Caco-2 (cell line): ENCODE results near the gene LIPM. TPM values are rescaled to one million over a fixed set of nuclear protein-coding genes. Genes with fewer than 3 reads are reported as not detected.

Experiments used
- BruUV-seq: library from RNA; stranded (reverse); fragments of 400-500 nt; replicated peaks from 2 replicates; lab custom pipeline; 2021; lab: Mats Ljungman, UMichigan
- CTCF ChIA-PET: fragments of 300-600 bp; sonication (Branson Sonifier 250); formaldehyde crosslinking; loops from one replicate; lab custom pipeline; 2022; ENCODE audit warnings: antibody characterized with exemption; lab: Charles Lee
- POLR2A ChIA-PET: fragments of 300-600 bp; sonication (Branson Sonifier 250); formaldehyde crosslinking; loops from one replicate; lab custom pipeline; 2022; ENCODE audit warnings: antibody characterized with exemption; lab: Charles Lee
- DNase-seq, 2 experiments: peaks; one replicate each; pipeline versions ENCODE4 v3.0.0 to v3.0.0-alpha.2; 2020 to 2022
- H3K27me3 ChIP-seq: replicated peaks from 2 replicates; pipeline ENCODE4 v1.6.0; 2011; ENCODE audit warnings: low read length; ENCODE audit not compliant: control insufficient read depth, insufficient read depth
- H3K36me3 ChIP-seq: 2 replicates; pipeline ENCODE4 v1.5.1; 2011; ENCODE audit warnings: low read length; ENCODE audit not compliant: control insufficient read depth, insufficient read depth
- H3K4me1 ChIP-seq: fragments of 250-450 bp; sonication (Bioruptor Pico); 2 replicates; pipeline ENCODE4 v1.5.1; 2020; ENCODE audit warnings: mild to moderate bottlenecking
- H3K4me3 ChIP-seq: 2 replicates; pipeline ENCODE4 v1.5.1; 2011; ENCODE audit warnings: low read depth, mild to moderate bottlenecking, control low read depth, low read length
- H3K9me3 ChIP-seq: fragments of 250-450 bp; sonication (Bioruptor Pico); 2 replicates; pipeline ENCODE4 v1.5.1; 2020; ENCODE audit warnings: mild to moderate bottlenecking, moderate library complexity
- H3K27ac Mint-ChIP-seq: one replicate; pipeline ENCODE4 v1.8.0; 2022; ENCODE audit warnings: mixed read lengths; ENCODE audit not compliant: unreplicated experiment
- H3K27me3 Mint-ChIP-seq: one replicate; pipeline ENCODE4 v1.8.0; 2022; ENCODE audit warnings: mixed read lengths; ENCODE audit not compliant: insufficient read depth, unreplicated experiment
- H3K36me3 Mint-ChIP-seq: one replicate; pipeline ENCODE4 v1.8.0; 2022; ENCODE audit warnings: mild to moderate bottlenecking, mixed read lengths; ENCODE audit not compliant: insufficient read depth, unreplicated experiment
- H3K4me1 Mint-ChIP-seq: one replicate; pipeline ENCODE4 v1.8.0; 2022; ENCODE audit warnings: low read depth, mixed read lengths; ENCODE audit not compliant: unreplicated experiment
- H3K4me3 Mint-ChIP-seq: one replicate; pipeline ENCODE4 v1.8.0; 2022; ENCODE audit warnings: mild to moderate bottlenecking, moderate library complexity, mixed read lengths; ENCODE audit not compliant: unreplicated experiment
- H3K9me3 Mint-ChIP-seq: one replicate; pipeline ENCODE4 v1.8.0; 2022; ENCODE audit warnings: mixed read lengths; ENCODE audit not compliant: unreplicated experiment
- intact Hi-C: fragments of 100-400 bp; cut with micrococcal nuclease; formaldehyde crosslinking; loops from one replicate; pipeline ENCODE4 v1.10.0; 2022; ENCODE audit not compliant: unreplicated experiment
- total RNA-seq: library from RNA; stranded (reverse); gene quantifications from 2 replicates; pipeline ENCODE4 v1.2.3, GENCODE V29; 2022
- TF ChIP-seq, protein P1 (sequence below), 2 experiments: fragments of 200-600 bp in 1 of 2; IDR thresholded peaks; 1 replicate in 1 of 2; 2 replicates in 1 of 2; pipeline versions ENCODE4 v1.5.1 to v1.8.0; 2011 to 2022; ENCODE audit warnings: antibody characterized with exemption in 1 of 2, control low read depth in 1 of 2, inconsistent platforms in 1 of 2, low read depth in 1 of 2, low read length in 1 of 2, mild to moderate bottlenecking in 1 of 2, moderate library complexity in 1 of 2; ENCODE audit not compliant: insufficient read depth in 1 of 2, severe bottlenecking in 1 of 2, unreplicated experiment in 1 of 2

Gene LIPM
- total RNA-seq, 1 experiment from 2014 or later: not detected

DNA sequence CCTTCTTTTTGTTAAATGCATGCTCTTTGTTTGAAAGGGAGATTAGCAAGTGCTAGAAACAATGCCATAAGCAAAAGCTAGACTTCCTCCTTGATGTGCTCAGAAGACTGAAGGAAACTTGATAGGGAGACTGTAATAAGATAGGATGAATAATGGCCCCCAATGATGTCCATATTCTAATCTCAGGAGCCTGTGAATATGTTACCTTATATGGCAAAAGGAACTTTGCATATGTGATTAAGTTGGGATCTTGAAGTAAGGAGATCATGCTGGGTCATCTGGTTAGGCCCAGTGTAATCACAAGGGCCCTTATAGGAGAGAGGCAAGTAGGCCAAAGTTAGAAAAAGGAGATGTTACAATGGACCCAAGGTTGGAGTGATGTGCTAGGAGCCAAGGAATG lies 13.6 kb upstream of the LIPM start:
- POLR2A ChIA-PET: no interaction called here

DNA sequence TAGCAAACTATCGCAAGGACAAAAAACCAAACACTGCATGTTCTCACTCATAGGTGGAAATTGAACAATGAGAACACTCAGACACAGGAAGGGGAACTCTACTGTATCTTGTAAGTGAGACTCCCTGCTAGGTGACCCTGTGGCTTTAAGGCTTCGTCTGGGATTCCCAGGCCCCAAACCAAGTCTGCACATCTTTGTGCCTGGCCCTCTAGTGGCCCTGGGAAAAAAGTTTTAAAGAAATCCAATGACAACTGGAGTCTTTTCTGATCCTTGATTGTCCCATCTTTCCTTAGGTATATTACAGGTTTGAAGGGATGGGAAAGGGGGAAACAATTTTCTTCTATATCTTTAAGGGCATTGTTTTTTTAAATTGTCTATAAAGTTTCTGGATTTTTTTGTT lies 10.6 kb upstream of the LIPM start:
- Mint-ChIP-seq H3K27ac (no peak overlapping the region), H3K4me3 (no peak overlapping the region), H3K27me3 (peaks cover 7% of the 10 kb centered on the region), H3K9me3 (no peaks in the 10 kb centered on the region), H3K4me1 (no peaks in the 10 kb centered on the region), H3K36me3 (no peaks in the 10 kb centered on the region)
- Histone ChIP-seq H3K4me3 (no peak overlapping the region), H3K27me3 (no peaks in the 10 kb centered on the region), H3K9me3 (no peaks in the 10 kb centered on the region), H3K4me1 (no peaks in the 10 kb centered on the region), H3K36me3 (no peaks in the 10 kb centered on the region)
- CTCF ChIA-PET: no interaction called here
- no TSS peak for BruUV-seq
- peak; percentile 49 to 52 for DNase-seq
- intact Hi-C loops: loop anchor here (1.0 to 5.0 kb wide), 3 partner anchors 104 to 227 kb away; partner anchors contain the start of gene RNLS
- POLR2A ChIA-PET: no interaction called here
- TF ChIP-seq, protein P1, sequence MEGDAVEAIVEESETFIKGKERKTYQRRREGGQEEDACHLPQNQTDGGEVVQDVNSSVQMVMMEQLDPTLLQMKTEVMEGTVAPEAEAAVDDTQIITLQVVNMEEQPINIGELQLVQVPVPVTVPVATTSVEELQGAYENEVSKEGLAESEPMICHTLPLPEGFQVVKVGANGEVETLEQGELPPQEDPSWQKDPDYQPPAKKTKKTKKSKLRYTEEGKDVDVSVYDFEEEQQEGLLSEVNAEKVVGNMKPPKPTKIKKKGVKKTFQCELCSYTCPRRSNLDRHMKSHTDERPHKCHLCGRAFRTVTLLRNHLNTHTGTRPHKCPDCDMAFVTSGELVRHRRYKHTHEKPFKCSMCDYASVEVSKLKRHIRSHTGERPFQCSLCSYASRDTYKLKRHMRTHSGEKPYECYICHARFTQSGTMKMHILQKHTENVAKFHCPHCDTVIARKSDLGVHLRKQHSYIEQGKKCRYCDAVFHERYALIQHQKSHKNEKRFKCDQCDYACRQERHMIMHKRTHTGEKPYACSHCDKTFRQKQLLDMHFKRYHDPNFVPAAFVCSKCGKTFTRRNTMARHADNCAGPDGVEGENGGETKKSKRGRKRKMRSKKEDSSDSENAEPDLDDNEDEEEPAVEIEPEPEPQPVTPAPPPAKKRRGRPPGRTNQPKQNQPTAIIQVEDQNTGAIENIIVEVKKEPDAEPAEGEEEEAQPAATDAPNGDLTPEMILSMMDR (IDR thresholded peaks at IDR 0.05; ENCODE audit: insufficient read depth in 1 of 2, low read depth in 1 of 2, low read length in 1 of 2, severe bottlenecking in 1 of 2, unreplicated experiment in 1 of 2): peak; percentile 66 to 73

More for the DNA sequence above, 13.6 kb upstream of the LIPM start:
- DNase-seq: no peak
- no peaks in the 10 kb centered on the region for H3K36me3 Mint-ChIP-seq
- CTCF ChIA-PET: no interaction called here
- no peaks in the 10 kb centered on the region for H3K9me3 Mint-ChIP-seq
- no peaks in the 10 kb centered on the region for H3K4me1 ChIP-seq
- no peaks in the 10 kb centered on the region for H3K36me3 ChIP-seq
- H3K27ac Mint-ChIP-seq: no peak overlapping the region
- no peak overlapping the region for H3K4me3 Mint-ChIP-seq
- H3K27me3 Mint-ChIP-seq: peaks cover 5% of the 10 kb centered on the region
- BruUV-seq: no TSS peak
- H3K4me1 Mint-ChIP-seq: no peaks in the 10 kb centered on the region
- TF ChIP-seq, protein P1 (IDR thresholded peaks at IDR 0.05; ENCODE audit: insufficient read depth in 1 of 2, low read depth in 1 of 2, low read length in 1 of 2, severe bottlenecking in 1 of 2, unreplicated experiment in 1 of 2): no peak
- intact Hi-C loops: no loop called here
- H3K4me3 ChIP-seq: no peak overlapping the region
- no peaks in the 10 kb centered on the region; the same call in 1 of the 2 replicates for H3K27me3 ChIP-seq
- H3K9me3 ChIP-seq: no peaks in the 10 kb centered on the region

DNA sequence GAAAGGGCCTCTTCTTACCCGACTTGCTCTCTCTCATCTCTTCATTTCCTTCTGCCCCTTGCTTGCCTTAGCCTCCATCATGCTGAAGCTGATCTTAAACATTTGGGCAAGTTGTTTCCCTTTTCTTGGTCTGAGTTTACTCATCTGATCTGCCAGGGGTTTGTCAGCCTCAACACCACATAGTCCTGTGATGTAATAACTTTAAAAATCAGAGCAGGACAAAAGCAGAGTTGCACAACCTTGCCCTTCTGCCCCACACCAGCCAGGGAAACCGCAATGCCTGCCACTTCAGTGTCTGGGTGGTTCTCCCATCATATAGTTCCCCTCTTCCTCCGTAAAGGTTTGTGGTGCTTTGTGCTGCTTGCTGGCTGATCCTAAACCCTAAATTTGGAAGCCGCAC lies 9.9 kb upstream of the LIPM start:
- H3K9me3 Mint-ChIP-seq: no peaks in the 10 kb centered on the region
- H3K27me3 Mint-ChIP-seq: peaks cover 7% of the 10 kb centered on the region
- no peaks in the 10 kb centered on the region for H3K36me3 Mint-ChIP-seq
- H3K36me3 ChIP-seq: no peaks in the 10 kb centered on the region
- H3K4me1 ChIP-seq: no peaks in the 10 kb centered on the region; the same call in 1 of the 2 replicates
- no peak overlapping the region for H3K4me3 ChIP-seq
- intact Hi-C loops: loop anchor here (1.0 to 5.0 kb wide), 3 partner anchors 104 to 227 kb away; partner anchors contain the start of gene RNLS
- ChIA-PET POLR2A (no interaction called here), CTCF (no interaction called here)
- no peak overlapping the region for H3K27ac Mint-ChIP-seq
- no TSS peak for BruUV-seq
- no peak overlapping the region for H3K4me3 Mint-ChIP-seq
- no peak for DNase-seq
- no peaks in the 10 kb centered on the region for H3K9me3 ChIP-seq
- TF ChIP-seq, protein P1 (IDR thresholded peaks at IDR 0.05; ENCODE audit: insufficient read depth in 1 of 2, low read depth in 1 of 2, low read length in 1 of 2, severe bottlenecking in 1 of 2, unreplicated experiment in 1 of 2): no peak
- no peaks in the 10 kb centered on the region for H3K4me1 Mint-ChIP-seq
- no peaks in the 10 kb centered on the region for H3K27me3 ChIP-seq
